Hypothalamus (tissue), 51 donors: Measurements from ENCODE around the gene CATSPERB.
"Not testable (repeated sequence)": the region's sequence is repeated elsewhere in the genome, so short reads cannot be mapped to it uniquely, and the experiment has no call there.

Experiments
- DNase-seq, 51 donors: peaks; one replicate each; lab custom pipeline; 2025; lab: John Stamatoyannopoulos, UW

Gene CATSPERB

DNA sequence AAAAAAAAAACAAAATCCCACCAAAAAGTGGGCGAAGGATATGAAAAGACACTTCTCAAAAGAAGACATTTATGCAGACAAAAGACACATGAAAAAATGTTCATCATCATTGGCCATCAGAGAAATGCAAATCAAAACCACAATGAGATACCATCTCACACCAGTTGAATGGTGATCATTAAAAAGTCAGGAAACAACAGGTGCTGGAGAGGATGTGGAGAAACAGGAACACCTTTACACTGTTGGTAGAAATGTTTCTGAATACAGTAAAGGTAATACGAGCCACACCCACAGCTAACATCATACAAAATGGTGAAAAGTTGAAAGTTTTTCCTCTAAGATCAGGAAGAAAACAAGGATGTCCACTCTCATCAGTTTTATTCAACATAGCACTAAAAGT is 8.0 kb upstream of the CATSPERB start:
- not testable (repeated sequence) for DNase-seq

GRCh38 chr14:91737619-91738018 is 5.7 kb upstream of the CATSPERB start:
- no peak for DNase-seq

DNA sequence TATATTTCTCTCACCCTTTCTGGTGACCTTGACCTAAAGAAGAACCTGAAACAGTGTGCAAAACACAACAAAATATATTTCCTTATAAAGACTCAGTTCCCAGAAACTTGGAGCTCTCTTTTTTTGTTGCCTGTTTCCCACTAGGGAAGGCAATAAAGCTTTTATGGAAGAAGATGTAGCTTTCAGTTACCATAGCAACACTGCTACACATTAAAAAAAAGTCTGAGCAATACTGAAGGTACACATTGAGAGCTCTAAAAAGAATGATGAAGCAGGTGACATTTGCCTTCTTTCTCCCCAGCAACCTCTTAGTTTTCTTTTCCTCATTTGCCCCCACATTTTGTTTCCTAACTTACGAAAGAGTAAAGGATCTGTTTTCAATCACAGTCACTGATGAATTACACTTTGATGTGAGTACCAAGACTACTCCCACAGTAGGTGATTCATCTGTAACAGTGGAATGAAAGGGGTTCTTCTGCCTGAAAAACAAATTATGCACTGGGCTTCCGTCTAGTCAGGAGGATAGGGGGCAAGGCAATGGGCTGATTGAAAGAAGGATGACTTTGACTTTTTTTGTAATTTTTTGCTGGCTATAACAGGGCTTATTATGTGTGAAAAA is 1.1 kb upstream of the CATSPERB start:
- DNase-seq: peak in 1 of 51 donors; percentile 32

GRCh38 chr14:91732439-91732838 is 553 bp upstream of the CATSPERB start:
- no peak for DNase-seq

DNA sequence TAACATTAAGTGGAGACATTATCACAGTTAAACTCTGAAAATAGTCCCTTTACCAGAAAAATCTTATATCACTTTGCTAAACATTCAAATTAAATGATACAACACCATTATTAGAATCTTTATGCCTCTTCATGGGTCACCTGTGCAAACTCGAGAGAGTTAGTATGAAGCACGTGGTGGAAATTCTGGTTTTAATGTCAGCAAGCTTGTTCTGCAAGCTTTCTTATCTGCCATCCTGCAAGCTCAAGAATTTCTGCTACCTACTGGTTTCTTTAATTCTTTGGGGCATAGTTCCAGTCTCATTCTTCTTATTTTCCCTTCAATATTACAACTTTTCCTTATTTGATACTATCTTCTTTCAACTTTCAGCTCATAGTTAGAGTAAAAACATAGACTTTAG is 868 bp downstream of the CATSPERB start:
- DNase-seq: no peak

GRCh38 chr14:91729756-91730155 is 2.1 kb downstream of the CATSPERB start:
- no peak for DNase-seq

GRCh38 chr14:91728616-91729183 is 3.2 kb downstream of the CATSPERB start:
- no peak for DNase-seq

DNA sequence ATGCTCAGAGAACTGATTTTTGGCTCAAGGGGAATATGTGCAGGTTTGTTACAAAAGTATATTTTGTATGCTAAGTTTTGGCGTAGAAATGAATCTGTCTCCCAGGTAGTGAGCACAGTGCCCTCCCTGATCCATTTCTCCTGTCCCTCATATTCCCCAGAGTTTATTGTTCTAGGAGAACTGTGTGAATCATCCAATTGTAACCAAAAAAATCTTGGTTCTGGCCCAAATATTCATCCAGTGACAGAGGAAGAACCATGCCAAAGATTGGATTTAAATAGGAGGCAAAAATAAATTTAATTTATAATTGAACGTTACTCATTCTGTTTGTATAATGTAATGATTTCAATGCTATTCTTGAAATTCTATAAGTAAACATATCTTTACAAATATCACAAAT is 4.8 kb downstream of the CATSPERB start:
- DNase-seq: peak in 1 of 51 donors; percentile 3

DNA sequence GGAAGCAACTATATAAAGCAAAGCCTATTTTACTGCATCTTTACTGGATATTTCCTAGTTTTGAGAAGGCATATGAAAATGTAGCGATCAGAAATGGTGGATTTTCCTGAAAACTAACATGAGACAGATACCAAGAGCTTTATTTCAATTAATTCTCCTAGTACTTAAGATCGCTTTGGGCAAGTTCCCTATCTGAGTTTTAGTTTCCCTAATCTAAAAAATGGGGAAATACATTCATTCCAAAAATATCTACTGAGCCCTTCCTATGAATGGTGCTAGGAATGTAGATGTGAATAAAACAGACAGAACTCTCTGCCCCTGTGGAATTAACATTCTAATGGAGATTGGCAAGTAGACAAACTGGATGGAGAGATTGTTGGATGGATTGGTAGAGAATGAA is 8.4 kb downstream of the CATSPERB start:
- no peak for DNase-seq

DNA sequence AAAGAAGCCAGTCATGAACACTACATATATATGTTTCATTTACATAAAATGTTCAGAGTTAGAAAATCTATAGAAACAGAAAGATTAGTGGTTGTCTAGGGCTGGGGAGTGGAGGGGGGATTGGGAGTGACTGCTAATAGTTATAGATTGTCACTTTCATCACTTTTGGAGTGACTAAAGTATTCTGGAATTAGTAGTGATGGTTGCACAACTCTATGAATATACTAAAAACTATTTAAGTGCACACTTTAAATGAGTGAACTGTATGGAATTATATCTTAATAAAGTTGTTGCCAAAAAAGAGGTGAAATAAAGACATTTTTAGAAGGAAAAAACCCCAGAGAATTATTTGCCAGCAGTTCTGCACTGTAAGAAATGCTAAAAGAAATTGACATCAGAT is 9.5 kb downstream of the CATSPERB start:
- DNase-seq: no peak

GRCh38 chr14:91719839-91720238 is 12.0 kb downstream of the CATSPERB start:
- no peak for DNase-seq

GRCh38 chr14:91716999-91717398 is 14.9 kb downstream of the CATSPERB start:
- no peak for DNase-seq

- no peak for DNase-seq
Observed at GRCh38 chr14:91714805-91715204, 17.1 kb downstream of the CATSPERB start.

DNA sequence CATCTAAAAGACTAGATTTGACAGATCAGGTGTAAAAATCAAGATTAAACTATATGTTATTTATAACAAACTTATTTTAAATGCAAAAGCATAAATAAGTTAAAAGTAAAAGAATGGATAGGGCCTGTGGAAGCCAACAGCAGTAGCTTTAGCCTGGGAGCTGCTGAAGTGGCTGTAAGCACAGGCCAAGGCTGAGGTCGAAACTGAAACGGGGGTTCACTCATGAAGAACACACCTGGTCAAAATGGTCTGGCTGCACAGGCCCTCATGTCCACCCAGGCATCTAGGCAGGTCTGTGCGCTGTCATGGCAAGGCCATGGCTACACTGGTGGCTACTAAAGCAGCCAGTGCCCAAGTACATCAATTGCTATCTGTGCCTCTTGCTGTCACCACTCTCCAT is 23.1 kb downstream of the CATSPERB start:
- DNase-seq: no peak

DNA sequence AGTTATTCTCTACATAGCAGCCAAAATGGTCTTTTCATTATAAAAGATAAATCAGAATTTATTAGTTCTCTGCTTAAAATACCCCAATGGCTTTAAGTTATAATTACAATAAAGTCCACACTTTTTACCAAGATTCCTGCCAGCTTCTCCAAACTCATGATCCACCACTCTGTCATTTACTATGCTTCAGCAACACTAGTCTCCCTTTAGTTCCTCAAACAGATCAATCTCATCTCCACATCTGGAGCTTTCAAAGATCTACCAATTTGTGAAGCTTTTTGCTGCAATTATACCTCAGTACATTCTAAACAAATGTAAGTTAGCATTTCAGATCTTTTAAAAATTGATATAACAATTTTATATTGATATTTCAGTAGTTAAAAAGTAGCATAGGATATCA is 24.9 kb downstream of the CATSPERB start:
- no peak for DNase-seq

GRCh38 chr14:91694643-91695042 is 37.2 kb downstream of the CATSPERB start:
- DNase-seq: no peak

DNA sequence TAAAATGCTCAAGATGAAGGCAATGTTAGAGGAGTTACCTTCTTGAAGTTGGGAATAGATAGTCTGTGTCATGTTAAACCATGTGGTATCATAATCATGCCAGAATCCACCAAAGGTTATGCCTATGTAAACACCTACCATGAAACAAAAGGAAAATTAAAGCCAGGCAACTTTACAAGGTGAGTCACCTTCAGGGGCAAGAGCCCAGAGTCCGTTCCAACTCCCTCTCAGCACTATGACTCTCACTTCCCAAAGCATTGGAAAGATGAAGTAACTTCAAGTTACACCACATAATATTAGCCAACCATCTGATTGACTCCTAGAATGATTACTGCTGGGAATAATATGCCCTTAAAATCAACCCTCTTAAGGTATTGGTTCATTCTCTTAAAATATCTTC is 38.5 kb downstream of the CATSPERB start:
- DNase-seq: no peak

DNA sequence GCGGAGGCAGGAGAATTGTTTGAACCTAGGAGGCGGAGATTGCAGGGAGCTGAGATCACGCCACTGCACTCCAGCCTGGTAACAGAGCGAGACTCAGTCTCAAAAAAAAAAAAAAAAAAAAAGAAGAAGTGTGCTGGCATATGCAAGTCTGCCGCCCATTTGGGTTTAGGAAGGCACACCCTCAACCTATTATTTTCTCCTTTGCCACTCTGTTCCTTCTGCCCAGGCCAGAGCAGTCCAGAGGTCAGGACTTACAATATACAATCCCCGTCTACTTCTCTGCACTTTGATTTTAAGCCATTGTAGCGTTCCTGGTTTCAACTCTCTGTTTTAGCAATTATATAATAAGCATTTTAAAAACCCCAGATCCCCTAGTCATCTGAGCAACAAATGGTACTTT is 39.8 kb downstream of the CATSPERB start:
- DNase-seq: no peak

DNA sequence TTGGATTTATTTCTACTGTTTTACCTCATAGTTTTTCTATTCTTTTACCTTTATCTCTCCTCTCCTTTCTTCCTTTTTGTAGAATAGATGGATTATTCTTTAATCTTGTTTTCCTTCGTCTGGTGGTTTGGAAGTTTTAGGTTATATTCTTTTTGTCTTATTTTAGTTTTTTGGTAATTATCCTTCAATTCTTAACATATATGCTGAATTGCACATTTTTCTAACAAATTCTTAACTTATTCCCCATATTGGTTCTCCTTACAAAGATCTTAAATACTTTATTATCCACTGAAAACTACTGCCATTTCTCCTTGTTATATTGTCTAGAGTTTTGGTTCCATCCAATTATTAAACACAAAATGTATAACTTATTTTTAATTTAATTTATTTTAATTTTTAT is 42.3 kb downstream of the CATSPERB start:
- no peak for DNase-seq

DNA sequence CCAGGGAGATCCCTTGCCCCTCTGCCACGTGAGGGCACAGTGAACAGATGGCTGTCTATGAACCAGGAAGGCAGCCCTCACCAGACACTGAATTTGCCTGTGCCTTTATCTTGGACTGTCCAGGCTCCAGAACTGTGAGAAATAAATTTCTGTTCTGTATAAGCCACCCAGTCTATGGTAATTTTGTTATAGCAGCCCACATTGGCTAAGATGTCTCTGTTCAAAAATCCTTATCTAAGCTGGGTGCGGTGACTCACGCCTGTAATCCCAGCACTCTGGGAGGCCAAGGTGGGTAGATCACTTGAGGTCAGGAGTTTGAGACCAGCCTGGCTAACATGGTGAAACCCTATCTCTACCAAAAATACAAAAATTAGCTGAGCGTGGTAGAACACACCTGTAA is 44.5 kb downstream of the CATSPERB start:
- not testable (repeated sequence) for DNase-seq

DNA sequence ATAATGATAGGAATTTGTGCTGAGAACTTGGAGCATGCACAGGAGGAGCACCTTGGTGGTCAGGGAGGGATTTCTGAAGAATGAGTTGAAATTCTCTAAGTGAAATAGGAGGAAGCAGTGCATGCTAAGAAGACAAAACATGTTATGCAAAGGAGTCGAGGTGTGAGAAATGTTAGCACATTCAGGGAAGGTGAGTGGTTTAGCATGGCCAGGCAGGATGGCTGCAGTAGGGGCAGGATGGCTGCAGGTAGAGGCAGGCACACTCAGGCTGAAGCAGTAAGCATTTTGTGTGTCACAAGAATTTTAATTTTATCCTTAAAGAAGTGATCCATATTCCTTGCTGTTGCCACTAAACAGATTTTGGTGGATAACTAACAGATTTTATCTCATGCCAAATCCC is 46.3 kb downstream of the CATSPERB start:
- no peak for DNase-seq

DNA sequence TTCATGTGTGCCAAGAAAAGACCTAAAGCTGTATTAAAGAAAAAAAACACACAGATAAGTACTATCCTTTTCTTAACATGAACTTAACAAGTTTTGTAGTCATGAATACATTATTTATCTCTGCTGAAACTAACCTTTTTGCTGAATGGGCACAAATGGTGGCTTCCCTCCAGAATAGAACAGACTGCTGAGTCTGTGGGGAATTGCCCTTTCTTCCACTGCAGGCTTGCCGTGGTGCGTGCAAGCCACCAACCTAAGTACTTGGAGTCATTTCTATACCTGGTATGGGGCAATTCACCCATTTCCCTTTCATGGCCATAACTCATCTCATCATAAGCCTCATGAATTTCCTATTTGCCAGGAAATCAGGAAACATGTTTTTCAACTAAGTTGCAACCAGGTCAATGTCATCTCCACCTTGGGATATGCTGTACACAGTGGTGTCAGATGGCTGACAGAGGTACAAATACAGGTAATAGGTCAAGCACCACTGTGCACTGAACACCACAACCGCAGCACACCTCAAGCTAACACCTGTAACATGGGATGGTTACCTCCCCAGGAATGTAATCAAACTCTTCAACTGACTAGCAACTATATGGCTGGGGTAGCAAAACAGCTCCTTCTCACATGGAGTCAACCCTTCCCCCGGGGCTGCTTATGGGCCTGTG is 49.9 kb downstream of the CATSPERB start:
- no peak for DNase-seq
